HG03095 (cell line): ENCODE data around the gene BPI.
"Not testable (repeated sequence)": the region's sequence is repeated elsewhere in the genome, so short reads cannot be mapped to it uniquely, and the experiment has no call there.

Experiments
- ATAC-seq: cut with Tn5 transposase; IDR thresholded peaks from one replicate; pipeline ENCODE4 v1.9.1; 2021; ENCODE audit warnings: moderate library complexity; ENCODE audit not compliant: unreplicated experiment

Gene BPI

GRCh38 chr20:38302786-38303185 is 1.2 kb upstream of the BPI start:
- no peak for ATAC-seq

- ATAC-seq, result no peak
Observed at GRCh38 chr20:38304845-38305447, 990 bp downstream of the BPI start.

DNA sequence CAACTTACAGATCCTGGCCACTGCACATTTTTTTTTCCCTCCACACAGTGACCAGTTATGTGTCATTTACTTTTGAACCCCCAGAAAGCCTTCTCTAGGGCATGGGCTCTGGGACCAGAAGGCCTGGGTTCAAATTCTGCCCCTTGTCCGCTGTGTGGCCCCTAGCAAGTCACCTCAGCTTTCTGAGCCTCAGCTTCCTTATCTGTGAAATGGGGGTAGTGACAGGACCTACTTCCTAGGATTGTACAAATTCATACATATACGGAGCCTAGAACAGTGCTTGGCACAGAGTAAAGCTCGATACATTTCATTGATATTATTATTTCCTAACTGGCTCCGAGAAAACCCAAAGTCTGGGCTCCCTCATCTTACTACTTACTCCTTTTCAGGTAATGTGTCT is 1.6 kb downstream of the BPI start:
- no peak for ATAC-seq

DNA sequence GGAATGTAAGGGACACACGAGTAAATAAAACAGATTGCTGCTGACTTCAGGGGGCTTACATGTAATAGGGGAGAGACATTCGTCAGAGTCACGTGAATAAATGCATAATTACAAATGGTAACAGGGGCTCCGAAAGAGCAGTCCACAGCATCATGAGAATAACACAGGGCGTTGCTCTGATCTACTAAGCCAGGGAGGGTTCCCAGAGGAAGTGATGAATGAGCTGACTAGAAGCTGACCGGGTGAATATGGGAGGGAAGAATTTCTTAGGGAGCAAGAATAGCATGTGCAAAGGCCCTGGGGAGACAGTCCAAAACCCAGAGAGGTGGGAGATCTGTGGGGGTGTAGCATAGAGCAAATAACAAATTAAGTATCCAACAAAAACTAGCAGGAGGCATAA is 2.4 kb downstream of the BPI start:
- ATAC-seq, result no peak

- ATAC-seq, result no peak
Observed at GRCh38 chr20:38307371-38308046, 3.6 kb downstream of the BPI start.

GRCh38 chr20:38308047-38308438 is 4.1 kb downstream of the BPI start:
- ATAC-seq, result no peak

DNA sequence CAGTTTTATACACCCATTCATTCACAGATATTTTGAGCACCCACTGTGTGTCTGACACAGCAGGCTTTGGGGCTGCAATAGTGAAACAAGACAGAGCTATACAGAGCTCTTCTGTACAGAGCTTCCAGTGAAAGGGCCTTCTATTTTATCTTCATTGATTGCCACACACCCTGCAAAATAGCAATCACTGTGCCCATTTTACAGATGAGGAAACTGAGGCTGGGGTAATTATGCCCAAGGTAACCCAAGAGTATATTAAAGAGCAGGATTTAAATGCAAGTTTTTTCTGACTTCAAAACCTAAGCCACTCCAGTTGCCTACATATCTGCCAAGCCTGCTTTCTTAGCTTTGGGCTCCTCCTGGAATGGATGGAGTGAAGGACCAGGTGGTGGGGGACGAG is 4.5 kb downstream of the BPI start:
- no peak for ATAC-seq

GRCh38 chr20:38311091-38311490 is 7.1 kb downstream of the BPI start:
- ATAC-seq, result no peak

DNA sequence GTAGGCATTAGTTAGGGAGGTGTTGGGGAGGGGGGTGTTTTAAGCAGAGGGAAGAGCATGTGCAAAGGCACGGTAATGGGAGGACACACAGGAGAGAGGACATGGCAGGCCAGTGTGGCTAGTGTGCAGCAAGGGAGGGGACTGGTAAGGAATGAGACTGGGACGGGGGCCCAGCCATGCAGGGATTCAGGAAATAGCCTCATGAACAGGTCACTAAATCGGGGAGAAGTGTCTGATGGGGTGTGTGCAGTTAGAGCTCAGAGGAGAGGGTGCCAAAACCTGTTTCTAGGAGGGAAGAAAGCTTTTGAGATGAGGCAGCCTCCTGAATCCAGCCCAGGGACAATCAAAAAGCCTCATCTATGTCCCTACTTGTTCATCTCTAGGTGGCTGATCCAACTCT is 7.5 kb downstream of the BPI start:
- ATAC-seq, result no peak

DNA sequence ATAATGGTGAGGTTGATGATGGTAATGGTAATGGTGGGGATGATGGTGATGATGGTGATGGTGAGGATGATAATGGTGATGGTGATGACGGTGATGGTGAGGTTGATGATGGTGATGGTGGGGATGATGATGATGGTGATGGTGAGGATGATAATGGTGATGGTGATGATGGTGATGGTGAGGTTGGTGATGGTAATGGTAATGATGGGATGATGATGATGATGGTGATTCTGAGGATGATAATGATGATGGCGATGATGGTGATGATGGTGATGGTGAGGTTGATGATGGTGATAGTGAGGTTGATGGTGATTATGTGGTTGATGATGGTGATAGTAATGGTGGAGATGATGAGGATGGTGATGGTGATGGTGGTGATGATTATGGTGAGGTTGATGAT is 9.7 kb downstream of the BPI start:
- no peak for ATAC-seq

DNA sequence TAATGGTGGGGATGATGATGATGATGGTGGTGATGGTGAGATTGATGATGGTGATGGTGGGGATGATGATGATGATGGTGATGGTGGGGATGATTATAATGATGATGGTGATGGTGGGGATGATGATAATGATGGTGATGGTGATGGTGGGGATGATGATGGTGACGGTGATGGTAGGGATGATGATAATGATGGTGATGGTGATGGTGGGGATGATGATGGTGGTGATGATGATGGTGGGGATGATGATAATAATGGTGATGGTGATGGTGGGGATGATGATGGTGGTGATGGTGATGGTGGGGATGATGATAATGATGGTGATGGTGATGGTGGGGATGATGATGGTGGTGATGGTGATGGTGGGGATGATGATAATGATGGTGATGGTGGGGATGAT is 10.4 kb downstream of the BPI start:
- ATAC-seq, result not testable (repeated sequence)

GRCh38 chr20:38315290-38315966 is 11.5 kb downstream of the BPI start:
- no peak for ATAC-seq

GRCh38 chr20:38316341-38316740 is 12.4 kb downstream of the BPI start:
- no peak for ATAC-seq

DNA sequence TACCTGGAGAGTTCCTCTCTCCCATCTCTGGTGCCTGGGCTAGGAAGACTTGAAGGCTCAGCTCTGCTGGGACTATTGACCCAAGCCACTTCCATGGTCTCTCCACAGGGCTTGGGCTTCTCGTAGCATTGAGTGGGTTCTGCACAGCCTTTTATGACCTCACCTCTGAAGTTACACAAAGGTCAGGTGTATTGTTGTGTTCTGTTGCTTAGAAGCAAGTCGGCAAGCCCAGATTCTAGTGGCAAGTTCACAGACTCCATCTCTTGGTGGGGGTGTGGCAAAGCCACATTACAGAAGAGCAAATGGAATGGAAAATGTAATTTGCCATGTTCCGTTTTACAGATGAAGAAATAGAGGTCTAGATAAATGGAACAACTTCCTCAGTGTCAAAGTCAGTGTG is 13.5 kb downstream of the BPI start:
- no peak for ATAC-seq

- ATAC-seq, result no peak
Observed at GRCh38 chr20:38320221-38320620, 16.3 kb downstream of the BPI start.

DNA sequence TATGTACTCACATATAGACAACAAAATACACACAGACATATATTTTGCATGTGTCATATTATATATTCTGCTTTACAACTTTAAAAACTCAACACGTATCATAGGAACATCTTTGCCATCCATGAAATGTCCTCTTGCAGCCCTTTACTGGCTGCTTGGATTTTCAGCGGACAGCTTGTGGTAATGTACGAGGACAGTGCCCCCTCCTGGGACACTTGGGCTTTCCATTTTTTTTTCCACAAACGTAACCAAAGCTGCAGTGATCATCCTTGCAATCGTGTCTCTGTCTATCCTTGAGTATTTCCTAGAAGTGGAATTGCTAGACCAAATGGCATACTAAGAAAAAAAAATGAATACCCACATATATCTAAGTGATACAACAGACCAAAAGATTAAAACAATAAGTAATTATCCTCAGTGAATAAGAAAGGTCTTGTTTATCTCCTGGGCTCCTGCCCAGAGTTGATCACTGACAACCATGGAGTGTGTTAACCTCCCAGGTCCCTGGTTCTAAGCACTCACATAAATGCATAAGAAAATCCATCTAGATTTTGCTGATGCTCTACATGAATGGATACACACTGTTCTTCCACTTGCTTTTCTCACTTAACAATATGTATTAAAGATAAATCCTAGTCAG is 18.1 kb downstream of the BPI start:
- ATAC-seq, result no peak

GRCh38 chr20:38324159-38324558 is 20.2 kb downstream of the BPI start:
- ATAC-seq, result no peak

GRCh38 chr20:38325167-38325566 is 21.2 kb downstream of the BPI start:
- no peak for ATAC-seq

GRCh38 chr20:38325905-38326304 is 21.9 kb downstream of the BPI start:
- ATAC-seq, result no peak

DNA sequence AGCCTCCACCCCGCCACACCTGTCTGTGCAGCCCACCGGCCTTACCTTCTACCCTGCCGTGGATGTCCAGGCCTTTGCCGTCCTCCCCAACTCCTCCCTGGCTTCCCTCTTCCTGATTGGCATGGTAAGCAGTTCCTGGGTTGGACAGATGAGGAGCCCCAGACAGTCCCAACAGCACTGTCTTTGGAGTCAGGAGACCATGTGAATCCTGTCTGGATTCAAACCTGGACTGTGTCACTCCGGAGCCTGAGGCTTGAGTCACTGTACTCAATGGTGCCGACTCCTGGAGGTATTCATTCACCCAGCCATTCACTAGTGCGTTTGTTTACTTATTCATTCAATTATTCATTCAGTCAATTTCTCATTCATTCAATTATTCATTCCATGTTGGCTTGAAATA is 22.4 kb downstream of the BPI start:
- ATAC-seq, result no peak

GRCh38 chr20:38330638-38331037 is 26.7 kb downstream of the BPI start:
- ATAC-seq, result no peak

DNA sequence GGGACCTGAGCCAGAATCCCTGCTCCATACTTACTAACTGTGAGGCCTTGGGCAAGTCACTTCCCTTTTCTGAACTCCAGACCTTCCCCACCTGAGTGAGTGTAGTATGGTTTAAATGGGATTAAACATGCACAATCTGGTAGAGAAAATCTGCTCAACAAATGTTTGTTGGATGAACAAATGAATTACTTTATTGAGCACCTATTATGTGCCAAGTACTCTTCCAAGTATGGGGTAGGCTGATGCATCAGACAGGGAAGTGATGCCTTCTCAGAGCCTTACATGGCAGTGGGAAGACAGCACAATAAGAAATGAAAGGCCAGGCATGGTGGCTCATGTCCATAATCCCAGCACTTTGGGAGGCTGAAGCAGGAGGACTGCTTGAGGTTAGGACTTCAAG is 27.3 kb downstream of the BPI start:
- ATAC-seq, result no peak
